ENCODE data around the gene NCF1. TPM values are rescaled to one million over a fixed set of nuclear protein-coding genes. Genes with fewer than 3 reads are reported as not detected.
"Not testable (repeated sequence)": the region's sequence is repeated elsewhere in the genome, so short reads cannot be mapped to it uniquely, and the experiment has no call there.

The NCF1 gene
- not detected in 2 replicates for total RNA-seq
- long read RNA-seq, result 0 reads

- not testable (repeated sequence) for H3K4me1 Mint-ChIP-seq; H3K27ac Mint-ChIP-seq (ENCODE audit: unreplicated experiment); H3K9me3 Mint-ChIP-seq; H3K4me3 Mint-ChIP-seq; DNase-seq (ENCODE audit: low read depth, low spot score); H3K27me3 Mint-ChIP-seq (ENCODE audit: low read depth); H3K36me3 Mint-ChIP-seq (ENCODE audit: low read depth)
Measured at GRCh38 chr7:74773760-74774750, at the start of gene NCF1. NCF1 (plus strand) TSS chr7:74774011; CDS start chr7:74774032, 21 bp downstream.

- Mint-ChIP-seq H3K36me3 (ENCODE audit: low read depth) (peaks cover 4% of the 10 kb centered on the region), H3K27me3 (ENCODE audit: low read depth) (no peaks in the 10 kb centered on the region), H3K27ac (ENCODE audit: unreplicated experiment) (no peak overlapping the region), H3K9me3 (no peaks in the 10 kb centered on the region), H3K4me3 (no peak overlapping the region), H3K4me1 (no peaks in the 10 kb centered on the region)
- TF ChIP-seq CTCF (conservative IDR thresholded peaks at IDR 0.05), result no peak
- DNase-seq (ENCODE audit: low read depth, low spot score), result no peak
Measured at GRCh38 chr7:74725840-74726239, 48.0 kb upstream of the NCF1 start.

- H3K4me1 Mint-ChIP-seq, result no peaks in the 10 kb centered on the region
- no peaks in the 10 kb centered on the region for H3K27me3 Mint-ChIP-seq (ENCODE audit: low read depth)
- peaks cover 4% of the 10 kb centered on the region for H3K36me3 Mint-ChIP-seq (ENCODE audit: low read depth)
- H3K27ac Mint-ChIP-seq (ENCODE audit: unreplicated experiment), result no peak overlapping the region
- no peak overlapping the region for H3K4me3 Mint-ChIP-seq
- H3K9me3 Mint-ChIP-seq, result no peaks in the 10 kb centered on the region
- no peak for DNase-seq (ENCODE audit: low read depth, low spot score)
- no peak for TF ChIP-seq CTCF (conservative IDR thresholded peaks at IDR 0.05)
Measured at GRCh38 chr7:74726309-74727101, 47.3 kb upstream of the NCF1 start.

GRCh38 chr7:74728686-74729085, 45.1 kb upstream of the NCF1 start:
- H3K27me3 Mint-ChIP-seq (ENCODE audit: low read depth); H3K4me1 Mint-ChIP-seq: not testable (repeated sequence)

GRCh38 chr7:74730186-74730585, 43.6 kb upstream of the NCF1 start:
- not testable (repeated sequence) for H3K4me1 Mint-ChIP-seq; DNase-seq (ENCODE audit: low read depth, low spot score); H3K4me3 Mint-ChIP-seq; H3K27me3 Mint-ChIP-seq (ENCODE audit: low read depth); H3K9me3 Mint-ChIP-seq; H3K36me3 Mint-ChIP-seq (ENCODE audit: low read depth); H3K27ac Mint-ChIP-seq (ENCODE audit: unreplicated experiment)

More at GRCh38 chr7:74728686-74729085, 45.1 kb upstream of the NCF1 start:
- H3K27ac Mint-ChIP-seq (ENCODE audit: unreplicated experiment); H3K4me3 Mint-ChIP-seq; H3K9me3 Mint-ChIP-seq; DNase-seq (ENCODE audit: low read depth, low spot score); H3K36me3 Mint-ChIP-seq (ENCODE audit: low read depth): not testable (repeated sequence)

- not testable (repeated sequence) for H3K27ac Mint-ChIP-seq (ENCODE audit: unreplicated experiment); H3K36me3 Mint-ChIP-seq (ENCODE audit: low read depth); H3K4me1 Mint-ChIP-seq; DNase-seq (ENCODE audit: low read depth, low spot score); H3K9me3 Mint-ChIP-seq; H3K4me3 Mint-ChIP-seq; H3K27me3 Mint-ChIP-seq (ENCODE audit: low read depth)
Measured at GRCh38 chr7:74739974-74740703, 33.7 kb upstream of the NCF1 start.

GRCh38 chr7:74743936-74744557, 29.8 kb upstream of the NCF1 start:
- H3K27ac Mint-ChIP-seq (ENCODE audit: unreplicated experiment); H3K4me1 Mint-ChIP-seq; DNase-seq (ENCODE audit: low read depth, low spot score); H3K27me3 Mint-ChIP-seq (ENCODE audit: low read depth); H3K36me3 Mint-ChIP-seq (ENCODE audit: low read depth); H3K9me3 Mint-ChIP-seq; H3K4me3 Mint-ChIP-seq: not testable (repeated sequence)

- DNase-seq (ENCODE audit: low read depth, low spot score); H3K4me1 Mint-ChIP-seq; H3K27me3 Mint-ChIP-seq (ENCODE audit: low read depth); H3K27ac Mint-ChIP-seq (ENCODE audit: unreplicated experiment); H3K36me3 Mint-ChIP-seq (ENCODE audit: low read depth); H3K4me3 Mint-ChIP-seq; H3K9me3 Mint-ChIP-seq: not testable (repeated sequence)
Measured at GRCh38 chr7:74753921-74754482, 19.8 kb upstream of the NCF1 start.

- not testable (repeated sequence) for H3K36me3 Mint-ChIP-seq (ENCODE audit: low read depth); DNase-seq (ENCODE audit: low read depth, low spot score); H3K27ac Mint-ChIP-seq (ENCODE audit: unreplicated experiment); H3K9me3 Mint-ChIP-seq; H3K4me1 Mint-ChIP-seq; H3K4me3 Mint-ChIP-seq; H3K27me3 Mint-ChIP-seq (ENCODE audit: low read depth)
Measured at GRCh38 chr7:74756673-74757072, 17.1 kb upstream of the NCF1 start.

GRCh38 chr7:74758268-74758667, 15.5 kb upstream of the NCF1 start:
- not testable (repeated sequence) for DNase-seq (ENCODE audit: low read depth, low spot score); H3K4me1 Mint-ChIP-seq; H3K27me3 Mint-ChIP-seq (ENCODE audit: low read depth)

More at GRCh38 chr7:74758268-74758667, 15.5 kb upstream of the NCF1 start:
- H3K36me3 Mint-ChIP-seq (ENCODE audit: low read depth); H3K27ac Mint-ChIP-seq (ENCODE audit: unreplicated experiment); H3K9me3 Mint-ChIP-seq; H3K4me3 Mint-ChIP-seq: not testable (repeated sequence)

Data from neural crest cell (in vitro differentiated cells).